ENCODE data around the gene ZFYVE26.

ZFYVE26 gene

DNA sequence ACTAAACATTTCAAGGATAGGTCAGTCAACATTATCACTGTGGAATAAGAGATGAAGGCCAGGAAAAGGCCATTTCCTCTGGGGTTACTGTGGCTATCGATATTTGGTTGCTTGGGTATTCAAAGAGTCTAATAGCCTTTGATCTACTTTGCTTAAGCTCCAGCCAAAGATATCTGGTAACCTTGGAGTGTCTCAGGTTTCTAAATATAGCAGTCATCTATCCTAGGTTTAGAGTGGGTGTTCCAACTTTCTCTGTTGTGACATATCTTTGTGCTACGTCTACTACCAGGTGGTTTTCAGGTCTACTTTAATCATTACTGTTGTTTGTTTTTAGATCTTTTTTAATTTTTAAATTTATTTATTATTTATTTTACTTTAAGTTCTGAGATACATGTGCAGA is 72.3 kb downstream of the ZFYVE26 start:
- Histone ChIP-seq H3K4me3 (ENCODE audit: low read length) (no peak overlapping the region), H3K4me1 (ENCODE audit: insufficient read depth, low read length) (no peaks in the 10 kb centered on the region), H3K36me3 (ENCODE audit: insufficient read depth, low read depth, low read length) (peaks cover 15% of the 10 kb centered on the region; the same call in 1 of the 2 replicates), H3K9ac (ENCODE audit: low read depth, low read length) (no peak overlapping the region), H3K27me3 (ENCODE audit: insufficient read depth, low read length) (no peaks in the 10 kb centered on the region), H3K27ac (ENCODE audit: low read length) (no peak overlapping the region), H3K9me3 (ENCODE audit: insufficient read depth, low read depth, low read length) (no peaks in the 10 kb centered on the region)

DNA sequence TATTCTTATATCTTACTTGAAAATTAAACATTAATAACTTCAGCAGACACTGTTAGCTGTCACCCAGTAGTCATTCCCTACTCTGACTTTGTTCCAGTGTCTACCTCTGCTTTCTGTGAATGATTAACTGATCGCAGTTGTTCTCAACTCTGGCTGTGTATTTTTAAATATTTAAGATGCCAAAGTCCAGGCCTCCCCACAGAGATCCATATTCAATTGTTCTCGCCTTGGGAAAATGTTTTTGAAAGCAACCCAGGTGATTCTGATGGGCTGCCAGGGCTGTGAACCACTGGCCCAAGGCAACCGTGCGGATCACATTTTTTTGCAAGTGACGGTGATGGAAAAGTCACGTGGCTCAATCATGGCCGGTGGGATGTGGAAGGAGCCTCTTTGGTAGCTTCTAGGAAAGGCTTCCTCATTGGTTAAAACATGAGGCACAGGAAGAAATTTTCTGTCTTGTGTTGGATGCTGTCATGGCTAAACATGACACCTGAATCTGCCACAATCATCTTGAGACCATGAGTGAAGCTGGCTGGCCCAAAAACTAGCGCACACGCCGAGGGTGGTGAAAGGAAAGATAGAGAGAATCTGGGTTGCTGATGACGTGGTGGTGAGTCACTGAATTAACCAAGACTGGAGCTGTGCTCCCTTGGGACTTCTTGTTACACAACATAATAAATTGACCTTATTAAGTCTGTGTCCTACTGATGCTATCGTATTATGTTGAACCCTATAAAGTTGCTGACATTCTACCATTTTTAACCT is 77.5 kb downstream of the ZFYVE26 start:
- no peaks in the 10 kb centered on the region for H3K36me3 ChIP-seq (ENCODE audit: insufficient read depth, low read depth, low read length)
- peaks cover 3% of the 10 kb centered on the region; the same call in 1 of the 2 replicates for H3K4me1 ChIP-seq (ENCODE audit: insufficient read depth, low read length)
- H3K27me3 ChIP-seq (ENCODE audit: insufficient read depth, low read length), result no peaks in the 10 kb centered on the region
- H3K9me3 ChIP-seq (ENCODE audit: insufficient read depth, low read depth, low read length), result no peaks in the 10 kb centered on the region
- H3K4me3 ChIP-seq (ENCODE audit: low read length), result no peak overlapping the region
- no peak overlapping the region for H3K9ac ChIP-seq (ENCODE audit: low read depth, low read length)
- H3K27ac ChIP-seq (ENCODE audit: low read length), result no peak overlapping the region

DNA sequence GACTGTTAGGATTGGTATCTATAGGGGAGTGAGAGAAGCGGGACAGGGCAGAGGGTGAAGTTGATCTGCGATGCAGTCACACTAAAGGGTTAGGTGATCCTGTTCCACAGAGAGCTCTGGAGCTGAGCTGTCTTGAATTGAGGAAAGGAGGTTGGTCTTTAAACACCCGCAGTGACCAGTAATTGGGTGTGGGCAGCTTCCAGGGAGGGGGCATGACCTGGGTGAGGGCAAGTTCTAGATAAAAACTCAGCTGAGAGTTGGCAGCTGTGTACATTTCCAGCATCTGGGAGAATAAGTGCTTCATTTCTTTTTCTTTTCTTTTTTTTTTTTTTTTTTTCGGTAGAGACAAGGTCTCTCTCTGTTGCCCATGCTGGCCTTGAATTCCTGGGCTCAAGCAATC is 79.6 kb downstream of the ZFYVE26 start:
- Histone ChIP-seq H3K9ac (ENCODE audit: low read depth, low read length) (no peak overlapping the region), H3K27me3 (ENCODE audit: insufficient read depth, low read length) (no peaks in the 10 kb centered on the region), H3K9me3 (ENCODE audit: insufficient read depth, low read depth, low read length) (no peaks in the 10 kb centered on the region), H3K36me3 (ENCODE audit: insufficient read depth, low read depth, low read length) (no peaks in the 10 kb centered on the region), H3K27ac (ENCODE audit: low read length) (no peak overlapping the region), H3K4me1 (ENCODE audit: insufficient read depth, low read length) (peaks cover 3% of the 10 kb centered on the region; the same call in 1 of the 2 replicates), H3K4me3 (ENCODE audit: low read length) (no peak overlapping the region)

DNA sequence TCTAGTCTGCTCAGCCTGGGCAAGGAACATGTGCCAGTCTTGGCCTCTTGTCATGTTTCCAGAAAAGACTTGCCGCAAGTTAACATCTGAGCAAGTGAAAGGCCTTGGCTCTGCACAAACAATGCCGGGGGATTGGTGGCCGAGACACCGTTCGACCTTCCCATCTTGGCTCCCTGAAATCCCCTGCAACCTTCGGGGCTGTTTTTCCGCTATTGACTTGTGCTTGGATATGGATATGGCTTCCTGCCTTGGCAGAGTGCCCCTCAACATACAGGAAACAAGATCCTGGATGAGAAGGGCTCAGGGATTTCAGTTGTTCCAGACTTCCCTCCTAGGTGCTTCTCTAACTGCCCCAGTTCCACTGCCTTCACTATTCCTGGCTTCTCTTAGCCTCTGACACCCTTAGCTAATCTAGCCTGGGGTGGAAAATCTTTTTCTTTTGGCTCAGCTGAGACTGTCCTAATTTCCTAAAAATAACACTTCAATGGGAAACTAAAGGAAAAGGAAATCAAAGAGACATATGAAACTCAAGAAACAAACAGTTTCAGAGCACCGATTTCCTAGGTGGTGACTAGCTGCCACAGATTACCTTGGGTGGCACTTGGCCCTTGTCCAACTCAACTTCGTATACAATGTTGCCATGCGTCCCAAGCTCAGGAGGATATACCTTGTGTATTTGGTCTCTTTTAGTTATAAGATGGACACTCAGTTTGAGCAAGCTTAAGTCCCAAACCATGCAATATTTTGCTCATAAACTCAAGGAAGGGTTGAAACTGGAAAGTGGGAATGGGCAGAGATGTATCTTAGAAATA is 80.8 kb downstream of the ZFYVE26 start:
- Histone ChIP-seq H3K27ac (ENCODE audit: low read length) (no peak overlapping the region), H3K36me3 (ENCODE audit: insufficient read depth, low read depth, low read length) (no peaks in the 10 kb centered on the region), H3K9me3 (ENCODE audit: insufficient read depth, low read depth, low read length) (no peaks in the 10 kb centered on the region), H3K27me3 (ENCODE audit: insufficient read depth, low read length) (no peaks in the 10 kb centered on the region), H3K4me1 (ENCODE audit: insufficient read depth, low read length) (peaks cover 3% of the 10 kb centered on the region; the same call in 1 of the 2 replicates), H3K9ac (ENCODE audit: low read depth, low read length) (no peak overlapping the region), H3K4me3 (ENCODE audit: low read length) (no peak overlapping the region)

DNA sequence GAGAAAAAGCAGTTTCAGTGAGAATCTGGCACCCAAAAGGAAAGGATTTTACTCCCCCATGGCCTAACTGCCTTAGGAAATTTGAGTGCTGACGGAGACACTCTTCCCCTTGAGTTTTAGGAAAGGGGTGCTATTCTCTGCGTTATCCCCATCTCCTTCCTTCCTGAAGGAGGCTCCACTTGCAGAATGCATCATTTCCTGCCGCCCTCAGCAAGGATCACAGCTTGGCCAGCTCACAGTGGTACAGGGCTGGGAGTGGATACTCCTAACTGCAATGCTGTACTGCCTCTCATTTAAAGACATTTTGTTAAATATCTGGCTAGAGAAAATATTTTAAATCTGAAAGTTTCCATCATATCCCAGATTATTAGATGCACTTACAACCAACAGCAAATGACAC is 81.7 kb downstream of the ZFYVE26 start:
- no peaks in the 10 kb centered on the region for H3K27me3 ChIP-seq (ENCODE audit: insufficient read depth, low read length)
- H3K36me3 ChIP-seq (ENCODE audit: insufficient read depth, low read depth, low read length), result no peaks in the 10 kb centered on the region
- H3K4me3 ChIP-seq (ENCODE audit: low read length), result no peak overlapping the region
- H3K9ac ChIP-seq (ENCODE audit: low read depth, low read length), result no peak overlapping the region
- no peaks in the 10 kb centered on the region for H3K9me3 ChIP-seq (ENCODE audit: insufficient read depth, low read depth, low read length)
- peaks cover 5% of the 10 kb centered on the region for H3K4me1 ChIP-seq (ENCODE audit: insufficient read depth, low read length)
- H3K27ac ChIP-seq (ENCODE audit: low read length), result no peak overlapping the region

DNA sequence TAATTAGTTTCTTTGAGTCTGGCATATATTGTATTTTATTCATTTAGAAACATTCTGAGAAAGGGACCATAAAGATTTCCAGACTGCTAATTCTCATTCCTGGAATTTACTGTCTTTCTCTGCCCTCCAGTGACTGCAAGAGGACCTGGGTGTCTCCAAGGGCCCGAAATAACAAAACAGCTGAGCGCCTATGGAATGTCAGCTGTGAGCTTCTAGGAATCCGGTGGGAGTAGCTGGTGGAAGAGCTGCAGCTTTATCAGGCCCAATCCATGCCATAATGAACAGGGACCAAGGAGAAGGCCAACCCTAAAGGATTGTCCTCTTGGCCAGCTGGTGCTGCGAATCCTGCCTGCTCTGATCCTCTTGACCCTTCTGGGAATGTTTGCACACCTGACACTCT is 82.8 kb downstream of the ZFYVE26 start:
- no peak overlapping the region for H3K4me3 ChIP-seq (ENCODE audit: low read length)
- peaks cover 13% of the 10 kb centered on the region for H3K4me1 ChIP-seq (ENCODE audit: insufficient read depth, low read length)
- no peak overlapping the region for H3K9ac ChIP-seq (ENCODE audit: low read depth, low read length)
- no peak overlapping the region for H3K27ac ChIP-seq (ENCODE audit: low read length)
- no peaks in the 10 kb centered on the region for H3K36me3 ChIP-seq (ENCODE audit: insufficient read depth, low read depth, low read length)
- H3K9me3 ChIP-seq (ENCODE audit: insufficient read depth, low read depth, low read length), result no peaks in the 10 kb centered on the region
- no peaks in the 10 kb centered on the region for H3K27me3 ChIP-seq (ENCODE audit: insufficient read depth, low read length)

DNA sequence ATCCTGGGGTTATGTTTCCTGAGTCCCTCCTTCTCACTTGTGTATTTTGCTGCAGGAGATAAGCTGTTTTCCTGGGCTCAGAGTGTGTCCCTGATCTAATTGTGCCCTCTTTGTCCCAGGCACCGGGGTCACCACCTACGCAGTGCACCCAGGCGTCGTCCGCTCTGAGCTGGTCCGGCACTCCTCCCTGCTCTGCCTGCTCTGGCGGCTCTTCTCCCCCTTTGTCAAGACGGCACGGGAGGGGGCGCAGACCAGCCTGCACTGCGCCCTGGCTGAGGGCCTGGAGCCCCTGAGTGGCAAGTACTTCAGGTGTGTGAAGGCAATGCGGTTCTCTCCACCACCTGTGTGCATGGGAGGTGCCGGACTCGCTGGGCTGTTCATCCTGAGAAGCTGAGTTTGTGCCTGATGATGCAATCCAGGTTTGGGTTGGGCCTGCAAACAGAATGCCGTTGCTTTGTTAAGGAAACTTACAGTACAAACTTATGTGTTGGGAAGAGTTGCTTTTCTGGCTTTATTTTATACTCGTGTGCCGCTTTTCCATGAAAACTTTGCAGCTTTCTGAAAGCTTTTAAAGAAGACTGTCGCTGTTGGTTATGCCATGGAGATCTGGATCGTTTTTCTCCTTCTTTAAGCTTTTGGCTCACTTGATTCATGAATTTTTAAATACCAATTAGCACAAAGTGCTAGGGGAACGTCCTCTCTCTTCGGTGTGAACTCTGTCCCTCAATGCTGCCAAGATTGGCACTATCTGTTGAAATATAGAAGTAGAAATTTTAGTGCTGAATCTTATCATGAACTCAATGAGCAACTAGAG is 87.1 kb downstream of the ZFYVE26 start:
- Histone ChIP-seq H3K9ac (ENCODE audit: low read depth, low read length) (peak overlapping the region; percentile 62), H3K4me3 (ENCODE audit: low read length) (peak overlapping the region; percentile 48; the same call in 1 of the 2 replicates), H3K27ac (ENCODE audit: low read length) (peak overlapping the region; percentile 16), H3K4me1 (ENCODE audit: insufficient read depth, low read length) (peaks cover 16% of the 10 kb centered on the region; the same call in 1 of the 2 replicates), H3K9me3 (ENCODE audit: insufficient read depth, low read depth, low read length) (no peaks in the 10 kb centered on the region), H3K27me3 (ENCODE audit: insufficient read depth, low read length) (no peaks in the 10 kb centered on the region), H3K36me3 (ENCODE audit: insufficient read depth, low read depth, low read length) (no peaks in the 10 kb centered on the region)

DNA sequence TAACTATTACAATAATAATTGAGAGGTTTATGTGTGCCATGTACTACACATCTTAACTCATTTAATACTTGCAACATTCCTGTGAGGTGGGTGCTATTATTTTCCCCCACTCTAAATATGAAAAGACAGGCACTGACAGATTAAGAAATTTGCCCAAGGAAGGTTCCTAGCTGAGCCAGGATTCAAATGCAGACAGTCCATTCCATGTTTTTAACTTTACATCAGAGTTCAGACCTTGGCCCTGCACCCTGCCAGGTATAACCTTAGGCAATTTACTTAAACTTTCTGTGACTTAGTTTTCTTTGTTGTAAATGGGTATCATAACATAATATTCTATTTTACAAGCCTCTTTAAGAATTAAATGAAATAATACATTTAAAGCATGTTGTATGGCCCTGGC is 88.1 kb downstream of the ZFYVE26 start:
- H3K4me1 ChIP-seq (ENCODE audit: insufficient read depth, low read length), result peaks cover 16% of the 10 kb centered on the region; the same call in 1 of the 2 replicates
- no peak overlapping the region for H3K9ac ChIP-seq (ENCODE audit: low read depth, low read length)
- H3K36me3 ChIP-seq (ENCODE audit: insufficient read depth, low read depth, low read length), result no peaks in the 10 kb centered on the region
- no peaks in the 10 kb centered on the region for H3K9me3 ChIP-seq (ENCODE audit: insufficient read depth, low read depth, low read length)
- H3K4me3 ChIP-seq (ENCODE audit: low read length), result no peak overlapping the region
- H3K27ac ChIP-seq (ENCODE audit: low read length), result no peak overlapping the region
- peaks cover 3% of the 10 kb centered on the region; the same call in 1 of the 2 replicates for H3K27me3 ChIP-seq (ENCODE audit: insufficient read depth, low read length)

DNA sequence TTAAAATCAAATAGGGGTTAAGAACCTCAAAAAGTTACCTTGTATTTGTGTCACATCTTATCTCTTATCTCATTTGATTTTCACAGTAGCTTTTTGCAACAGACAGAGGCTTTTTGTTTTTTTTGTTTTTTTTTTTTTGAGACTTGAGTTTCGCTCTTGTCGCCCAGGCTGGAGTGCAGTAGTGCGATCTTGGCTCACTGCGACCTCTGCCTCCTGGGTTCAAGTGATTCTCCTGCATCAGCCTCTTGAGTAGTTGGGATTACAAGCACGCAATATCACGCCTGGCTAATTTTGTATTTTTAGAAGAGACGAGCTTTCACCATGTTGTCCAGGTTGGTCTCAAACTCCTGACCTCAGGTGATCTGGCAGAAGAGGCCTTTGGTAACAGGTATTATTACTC is 89.0 kb downstream of the ZFYVE26 start:
- H3K9ac ChIP-seq (ENCODE audit: low read depth, low read length), result no peak overlapping the region
- no peaks in the 10 kb centered on the region for H3K9me3 ChIP-seq (ENCODE audit: insufficient read depth, low read depth, low read length)
- H3K36me3 ChIP-seq (ENCODE audit: insufficient read depth, low read depth, low read length), result no peaks in the 10 kb centered on the region
- H3K4me1 ChIP-seq (ENCODE audit: insufficient read depth, low read length), result peaks cover 16% of the 10 kb centered on the region; the same call in 1 of the 2 replicates
- peaks cover 3% of the 10 kb centered on the region; the same call in 1 of the 2 replicates for H3K27me3 ChIP-seq (ENCODE audit: insufficient read depth, low read length)
- H3K4me3 ChIP-seq (ENCODE audit: low read length), result no peak overlapping the region
- no peak overlapping the region for H3K27ac ChIP-seq (ENCODE audit: low read length)

DNA sequence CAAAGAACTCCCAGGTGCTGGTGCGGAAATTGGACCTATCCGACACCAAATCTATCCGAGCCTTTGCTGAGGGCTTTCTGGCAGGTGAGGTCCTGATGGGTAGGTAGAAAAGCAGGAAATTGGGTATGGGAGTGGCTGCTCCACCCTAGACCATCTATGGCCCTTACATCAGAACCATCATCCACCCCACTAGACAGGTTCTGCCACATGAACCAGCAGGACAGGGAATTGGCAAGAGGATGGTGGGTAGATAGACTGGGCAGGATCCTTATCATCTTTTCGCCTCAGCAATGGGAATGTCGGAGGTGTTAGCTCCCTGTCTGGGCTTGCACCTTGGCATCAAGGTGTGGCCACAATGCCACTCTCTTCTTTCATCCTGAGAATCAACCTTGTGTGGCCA is 91.2 kb downstream of the ZFYVE26 start:
- Histone ChIP-seq H3K27ac (ENCODE audit: low read length) (no peak overlapping the region), H3K27me3 (ENCODE audit: insufficient read depth, low read length) (peaks cover 3% of the 10 kb centered on the region; the same call in 1 of the 2 replicates), H3K9ac (ENCODE audit: low read depth, low read length) (no peak overlapping the region), H3K9me3 (ENCODE audit: insufficient read depth, low read depth, low read length) (no peaks in the 10 kb centered on the region), H3K36me3 (ENCODE audit: insufficient read depth, low read depth, low read length) (no peaks in the 10 kb centered on the region), H3K4me3 (ENCODE audit: low read length) (no peak overlapping the region), H3K4me1 (ENCODE audit: insufficient read depth, low read length) (peaks cover 16% of the 10 kb centered on the region; the same call in 1 of the 2 replicates)

DNA sequence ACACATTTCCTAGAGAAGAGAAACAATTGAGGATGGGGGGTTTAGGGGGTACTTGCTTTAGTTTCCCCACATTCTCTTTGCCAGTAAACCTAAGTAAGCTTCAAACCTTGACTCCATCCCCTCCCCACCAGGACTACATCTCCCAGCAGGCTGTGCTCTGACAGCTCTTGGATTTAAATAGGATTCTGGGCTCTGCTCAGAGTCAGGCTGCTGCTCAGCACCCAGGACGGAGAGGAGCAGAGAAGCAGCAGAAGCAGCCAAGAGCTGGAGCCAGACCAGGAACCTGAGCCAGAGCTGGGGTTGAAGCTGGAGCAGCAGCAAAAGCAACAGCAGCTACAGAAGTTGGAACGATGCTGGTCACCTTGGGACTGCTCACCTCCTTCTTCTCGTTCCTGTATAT is 94.1 kb downstream of the ZFYVE26 start:
- Histone ChIP-seq H3K4me1 (ENCODE audit: insufficient read depth, low read length) (no peaks in the 10 kb centered on the region), H3K4me3 (ENCODE audit: low read length) (no peak overlapping the region; the same call in 1 of the 2 replicates), H3K36me3 (ENCODE audit: insufficient read depth, low read depth, low read length) (no peaks in the 10 kb centered on the region), H3K9ac (ENCODE audit: low read depth, low read length) (no peak overlapping the region), H3K27ac (ENCODE audit: low read length) (no peak overlapping the region), H3K9me3 (ENCODE audit: insufficient read depth, low read depth, low read length) (no peaks in the 10 kb centered on the region), H3K27me3 (ENCODE audit: insufficient read depth, low read length) (peaks cover 3% of the 10 kb centered on the region; the same call in 1 of the 2 replicates)
